Spinal cord (tissue), 10 donors: ENCODE results near the gene ACSF3. TPM values are rescaled to one million over a fixed set of nuclear protein-coding genes. Genes with fewer than 3 reads are reported as not detected.

Experiments used
- DNase-seq, 6 donors: peaks; one replicate each; pipeline versions ENCODE4 v3.0.0 to v3.0.0-alpha.2; 2013 to 2015; ENCODE audit warnings: low spot score in 6 of 6, low read depth in 4 of 6
- H3K27ac ChIP-seq: one replicate; pipeline ENCODE4 v1.5.1; 2013; ENCODE audit warnings: low read depth, low read length, control low read depth
- H3K27me3 ChIP-seq: one replicate; pipeline ENCODE4 v1.6.1; 2013; ENCODE audit warnings: low read length; ENCODE audit not compliant: control insufficient read depth, insufficient read depth
- H3K36me3 ChIP-seq: one replicate; pipeline ENCODE4 v1.6.1; 2013; ENCODE audit warnings: low read length; ENCODE audit not compliant: control insufficient read depth, insufficient read depth
- H3K4me1 ChIP-seq: one replicate; pipeline ENCODE4 v1.6.1; 2013; ENCODE audit warnings: low read length; ENCODE audit not compliant: control insufficient read depth, insufficient read depth
- H3K4me3 ChIP-seq: one replicate; pipeline ENCODE4 v1.5.1; 2013; ENCODE audit warnings: low read depth, low read length, control low read depth
- H3K9me3 ChIP-seq: one replicate; pipeline ENCODE4 v1.6.1; 2013; ENCODE audit warnings: low read length; ENCODE audit not compliant: control insufficient read depth, insufficient read depth
- WGBS: methylation state at CpG from one replicate; pipeline ENCODE4 v1.1.5; 2013; ENCODE audit warnings: missing lambda C conversion rate; ENCODE audit not compliant: insufficient coverage; 5-methylcytosine and 5-hydroxymethylcytosine counted together
- polyA plus RNA-seq, 2 donors: library from polyadenylated mRNA; unstranded; fragments of 120-200 nt; gene quantifications; one replicate each; pipeline ENCODE4 v1.2.1, GENCODE V29; 2013; ENCODE audit not compliant: insufficient read length in 2 of 2
- total RNA-seq, 2 donors: library from RNA; depleted of rRNA in 1 of 2; stranded (reverse); fragments of 120-200 nt in 1 of 2; fragments of >200 nt in 1 of 2; gene quantifications; one replicate each; pipeline versions ENCODE4 v1.2.3 to v1.2.4, GENCODE V29; 2013 to 2014
- donor health status: healthy.

ACSF3 gene
- total and polyA plus RNA-seq, 4 donors: 15.1 to 35.8 (median 29.0) TPM

DNA sequence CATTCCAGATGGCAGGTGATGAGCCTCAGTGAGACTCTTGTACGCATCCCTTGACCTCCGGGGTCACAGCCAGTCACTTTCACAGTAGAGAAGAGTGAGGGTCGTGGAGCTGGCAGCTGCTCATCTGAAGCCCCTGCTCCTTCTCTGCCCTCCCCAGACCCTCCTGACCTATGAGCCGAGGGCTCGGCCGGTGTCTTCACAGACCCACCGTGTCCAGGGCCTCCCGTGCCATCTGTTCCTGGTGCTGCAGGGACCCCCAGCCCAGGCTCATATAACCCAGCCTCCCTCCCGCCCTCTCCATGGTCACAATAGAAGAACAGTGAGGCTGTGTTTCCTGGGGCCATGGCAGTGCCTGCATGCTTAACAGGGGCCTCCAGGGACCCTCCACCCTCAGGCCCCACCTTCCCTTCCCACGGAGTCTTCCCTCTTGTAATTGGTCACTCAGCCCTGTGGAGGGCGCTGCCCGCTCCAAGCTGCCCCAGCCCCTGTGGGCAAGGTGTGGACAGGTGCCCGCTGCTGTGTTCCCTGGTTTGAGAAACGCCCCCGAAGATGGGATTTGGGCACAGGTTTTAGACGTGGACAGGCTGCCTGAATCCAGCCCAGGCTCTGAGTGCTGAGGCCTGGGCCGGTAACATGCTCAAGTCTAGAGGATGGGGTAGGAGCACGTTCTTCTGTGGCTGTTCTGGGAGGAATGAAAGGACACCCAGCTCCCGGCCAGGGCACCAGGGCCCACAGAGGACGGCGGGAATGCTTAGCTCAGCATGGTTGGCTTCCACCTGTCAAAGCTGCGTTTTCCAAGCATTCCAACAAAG is 38.7 kb downstream of the ACSF3 start:
- WGBS: 86% methylated on average over 21 of the region's 22 CpGs
- Histone ChIP-seq H3K27me3 (no peaks in the 10 kb centered on the region), H3K4me3 (no peak overlapping the region), H3K36me3 (peaks cover 51% of the 10 kb centered on the region), H3K27ac (no peak overlapping the region), H3K4me1 (peaks cover 25% of the 10 kb centered on the region), H3K9me3 (no peaks in the 10 kb centered on the region)
- no peak for DNase-seq

GRCh38 chr16:89133457-89134127 is 39.9 kb downstream of the ACSF3 start:
- Histone ChIP-seq H3K9me3 (no peaks in the 10 kb centered on the region), H3K27ac (no peak overlapping the region), H3K4me3 (no peak overlapping the region), H3K27me3 (no peaks in the 10 kb centered on the region), H3K36me3 (peaks cover 62% of the 10 kb centered on the region), H3K4me1 (peaks cover 33% of the 10 kb centered on the region)
- 97% methylated on average over 21 of the region's 25 CpGs for WGBS
- no peak for DNase-seq

DNA sequence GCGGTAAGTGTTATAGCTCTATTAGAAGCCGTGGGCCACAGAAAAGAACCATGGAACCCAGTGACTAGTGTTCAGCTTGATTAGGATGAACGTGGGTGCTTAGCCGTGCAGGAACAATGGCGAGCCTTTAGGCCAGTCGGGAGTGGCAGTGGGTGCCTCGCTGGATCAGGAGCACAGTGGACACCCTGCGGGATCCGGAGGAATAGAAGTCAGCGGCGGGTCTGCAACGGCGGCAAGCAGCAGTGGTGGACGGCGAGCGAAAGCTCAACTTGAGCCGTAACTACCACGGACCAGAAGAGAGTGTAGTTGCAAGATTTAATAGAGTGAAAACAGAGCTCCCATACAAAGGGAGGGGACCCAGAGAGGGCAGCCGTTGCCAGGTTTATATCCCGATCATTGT is 40.6 kb downstream of the ACSF3 start:
- peaks cover 36% of the 10 kb centered on the region for H3K4me1 ChIP-seq
- no peaks in the 10 kb centered on the region for H3K9me3 ChIP-seq
- no peak overlapping the region for H3K4me3 ChIP-seq
- peaks cover 69% of the 10 kb centered on the region for H3K36me3 ChIP-seq
- H3K27me3 ChIP-seq: no peaks in the 10 kb centered on the region
- H3K27ac ChIP-seq: no peak overlapping the region
- DNase-seq: no peak
- 82% methylated on average over 14 of the region's 20 CpGs for WGBS

DNA sequence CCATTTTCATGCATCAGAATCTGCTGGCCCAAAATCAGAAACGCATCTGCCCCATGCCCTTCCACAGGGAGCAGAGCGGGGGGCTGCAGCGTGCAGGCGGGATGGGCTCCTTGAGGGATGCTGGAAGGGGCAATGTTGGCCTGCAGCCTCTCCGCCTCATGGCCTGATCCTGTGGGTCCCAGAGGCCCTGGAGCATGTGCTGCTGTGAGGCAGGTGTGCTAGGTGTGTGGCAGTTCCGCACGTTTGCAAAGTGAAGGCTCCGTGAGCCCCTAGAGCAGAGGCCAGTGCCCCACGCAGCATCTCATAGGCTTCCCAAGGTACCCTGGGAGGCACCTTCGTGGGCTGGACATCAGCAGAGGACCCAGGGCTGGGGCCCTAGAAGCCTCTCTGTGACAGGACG is 41.5 kb downstream of the ACSF3 start:
- H3K4me3 ChIP-seq: no peak overlapping the region
- H3K9me3 ChIP-seq: no peaks in the 10 kb centered on the region
- no peak overlapping the region for H3K27ac ChIP-seq
- peaks cover 78% of the 10 kb centered on the region for H3K36me3 ChIP-seq
- 80% methylated on average over 11 of the region's 11 CpGs for WGBS
- H3K4me1 ChIP-seq: peaks cover 36% of the 10 kb centered on the region
- no peak for DNase-seq
- H3K27me3 ChIP-seq: no peaks in the 10 kb centered on the region

DNA sequence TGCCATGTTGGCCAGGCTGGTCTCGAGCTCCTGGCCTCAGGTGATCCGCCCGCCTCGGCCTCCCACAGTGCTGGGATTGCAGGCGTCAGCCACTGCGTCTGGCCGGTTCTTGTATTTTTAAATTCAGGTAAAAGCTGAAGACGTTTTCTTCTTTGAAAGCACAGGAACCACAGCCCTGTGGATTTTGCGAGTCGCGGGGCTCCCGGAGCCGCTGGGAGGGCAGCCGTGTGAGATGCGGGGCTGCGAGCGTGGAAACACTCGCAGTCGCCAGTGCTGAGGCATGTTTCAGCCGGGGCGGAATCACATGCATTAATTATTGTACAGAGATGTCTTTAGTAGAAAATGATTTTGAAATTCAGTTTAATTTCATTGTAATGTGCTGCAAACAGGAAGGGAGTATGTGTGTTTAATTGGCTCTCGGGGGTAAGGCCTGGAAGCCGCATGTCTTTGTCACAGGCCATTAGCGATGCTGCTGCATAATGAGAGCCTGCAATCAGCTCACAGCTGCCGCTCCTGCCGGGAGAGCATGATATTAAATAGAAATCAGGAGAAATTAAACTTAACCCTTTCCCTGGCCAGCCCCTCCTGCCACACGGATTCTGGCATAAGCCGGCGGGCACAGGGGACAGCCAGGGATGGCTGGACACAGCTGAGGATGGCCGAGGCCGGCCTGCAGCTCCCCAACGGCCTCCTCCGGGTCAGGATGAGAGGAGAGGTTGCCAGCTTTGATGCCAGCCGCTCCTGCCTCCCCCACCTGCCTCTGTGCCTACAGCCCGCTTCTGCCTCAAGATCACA is 42.5 kb downstream of the ACSF3 start:
- Histone ChIP-seq H3K4me3 (no peak overlapping the region), H3K9me3 (no peaks in the 10 kb centered on the region), H3K36me3 (peaks cover 87% of the 10 kb centered on the region), H3K4me1 (peaks cover 38% of the 10 kb centered on the region), H3K27me3 (no peaks in the 10 kb centered on the region), H3K27ac (no peak overlapping the region)
- WGBS: 53% methylated on average over 30 of the region's 35 CpGs
- peak; percentile 20 to 98 (median 64) for DNase-seq

- no peak overlapping the region for H3K4me3 ChIP-seq
- H3K27ac ChIP-seq: no peak overlapping the region
- H3K36me3 ChIP-seq: peaks cover 91% of the 10 kb centered on the region
- H3K9me3 ChIP-seq: no peaks in the 10 kb centered on the region
- peaks cover 46% of the 10 kb centered on the region for H3K4me1 ChIP-seq
- H3K27me3 ChIP-seq: no peaks in the 10 kb centered on the region
- no peak for DNase-seq
- 91% methylated on average over 17 of the region's 17 CpGs for WGBS
Measured at GRCh38 chr16:89136931-89137330, 43.3 kb downstream of the ACSF3 start.

DNA sequence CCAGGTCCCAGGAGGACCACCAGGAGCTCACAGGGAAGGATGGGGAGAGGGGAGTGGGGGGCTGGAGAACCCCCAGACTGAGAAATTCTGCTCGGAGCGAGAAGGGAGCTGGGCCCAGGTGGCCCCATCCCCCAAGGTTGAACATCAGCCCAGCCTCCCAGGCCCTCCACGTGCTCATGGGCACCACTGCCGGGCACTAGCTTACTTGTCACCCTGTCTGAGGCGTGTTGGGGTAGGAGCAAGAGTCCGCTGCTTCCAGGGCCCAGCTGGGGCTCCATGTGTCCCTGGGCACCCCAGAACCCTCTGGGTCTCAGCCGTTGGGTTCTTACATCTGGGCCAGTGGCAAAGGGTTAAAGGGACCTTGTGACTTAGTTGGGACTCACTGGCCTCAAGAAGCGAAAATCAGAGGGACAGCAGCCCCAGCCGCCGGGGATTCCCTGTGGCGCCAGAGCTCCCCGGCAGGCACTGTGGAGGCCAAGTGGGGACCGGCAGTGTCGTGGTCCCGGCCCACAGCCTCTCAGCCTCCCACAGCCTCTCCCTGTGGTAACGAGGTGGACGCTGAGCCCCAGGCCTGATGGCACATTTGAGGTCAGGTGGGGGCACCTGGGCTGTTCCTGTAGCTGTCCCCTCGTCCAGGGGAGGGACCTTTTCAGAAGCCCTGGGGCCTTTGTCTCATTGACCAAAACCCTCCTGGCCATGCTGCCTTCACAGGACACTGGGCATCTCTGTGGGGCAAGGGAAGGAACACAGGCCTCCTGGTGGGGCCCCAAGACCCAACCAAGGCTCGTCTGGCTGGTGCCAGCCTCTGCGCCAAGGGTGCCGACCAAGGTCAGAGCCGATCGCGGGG is 44.2 kb downstream of the ACSF3 start:
- no peak for DNase-seq
- no peaks in the 10 kb centered on the region for H3K27me3 ChIP-seq
- peaks cover 48% of the 10 kb centered on the region for H3K4me1 ChIP-seq
- no peak overlapping the region for H3K4me3 ChIP-seq
- WGBS: 86% methylated on average over 24 of the region's 24 CpGs
- H3K36me3 ChIP-seq: peaks cover 91% of the 10 kb centered on the region
- no peaks in the 10 kb centered on the region for H3K9me3 ChIP-seq
- no peak overlapping the region for H3K27ac ChIP-seq

GRCh38 chr16:89138513-89138795 is 44.8 kb downstream of the ACSF3 start:
- DNase-seq: peak in 1 of 6 donors; percentile 38
- Histone ChIP-seq H3K27ac (no peak overlapping the region), H3K27me3 (no peaks in the 10 kb centered on the region), H3K4me3 (no peak overlapping the region), H3K9me3 (no peaks in the 10 kb centered on the region), H3K36me3 (peaks cover 91% of the 10 kb centered on the region), H3K4me1 (peaks cover 48% of the 10 kb centered on the region)
- WGBS: 85% methylated on average over 6 of the region's 7 CpGs

DNA sequence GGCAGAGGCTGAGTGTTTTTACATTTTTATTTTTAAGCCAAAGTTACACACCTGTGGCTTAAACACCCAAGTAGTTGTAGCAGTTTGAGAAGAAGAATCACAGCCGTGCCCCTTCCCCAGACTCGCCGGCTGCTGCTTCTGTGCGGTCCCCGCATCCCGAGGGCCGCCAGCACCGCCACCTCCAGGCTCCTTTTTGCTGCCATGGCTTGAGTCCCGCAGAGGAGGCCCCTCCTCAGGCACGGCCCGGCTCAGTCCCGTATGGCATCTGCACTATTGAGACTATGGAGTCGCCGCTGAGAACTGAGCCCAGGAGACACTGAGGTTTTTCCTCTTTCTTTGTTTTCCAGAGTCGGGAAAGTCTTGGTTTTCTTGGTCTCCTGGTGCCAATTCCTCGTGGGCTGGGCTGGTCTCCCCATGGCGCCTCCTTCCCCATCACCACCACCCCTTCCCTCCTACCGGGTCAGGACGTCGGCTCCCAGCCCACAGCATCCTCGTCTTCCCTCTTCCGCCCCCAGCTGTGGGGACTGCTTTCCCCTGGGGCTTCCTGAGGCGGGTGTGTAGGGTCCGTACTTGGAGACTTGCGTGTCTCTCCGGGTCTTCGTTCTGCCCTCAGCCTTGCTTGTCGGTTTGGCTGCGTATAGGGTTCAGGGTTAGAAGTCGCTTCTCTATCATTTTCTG is 45.3 kb downstream of the ACSF3 start:
- 83% methylated on average over 30 of the region's 30 CpGs for WGBS
- Histone ChIP-seq H3K27ac (no peak overlapping the region), H3K9me3 (no peaks in the 10 kb centered on the region), H3K36me3 (peaks cover 91% of the 10 kb centered on the region), H3K4me1 (peaks cover 48% of the 10 kb centered on the region), H3K27me3 (no peaks in the 10 kb centered on the region), H3K4me3 (no peak overlapping the region)
- no peak for DNase-seq
